ENCODE measurements around the gene NT5DC2.

NT5DC2 gene

DNA sequence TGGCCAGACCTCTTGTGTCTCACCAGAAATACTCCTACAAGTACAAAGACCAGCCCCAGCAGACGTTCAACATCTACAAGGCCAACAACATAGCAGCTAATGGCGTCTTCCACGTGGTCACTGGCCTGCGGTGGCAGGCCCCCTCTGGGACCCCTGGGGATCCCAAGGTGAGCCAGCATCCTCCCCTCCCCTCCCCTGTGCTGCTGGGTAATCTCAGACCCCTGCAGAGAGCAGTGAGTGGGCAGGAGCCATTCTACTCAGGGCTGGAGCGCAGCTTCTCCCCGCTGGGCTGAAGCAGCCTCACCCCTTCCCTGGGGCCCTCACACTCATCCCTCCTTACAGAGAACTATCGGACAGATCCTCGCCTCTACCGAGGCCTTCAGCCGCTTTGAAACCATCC lies 28.7 kb downstream of the NT5DC2 start:
- in situ Hi-C loops (cut with HindIII; ENCODE audit: low pct_unique_long_range_greater_than_20kb, low sequenced_read_pairs) = no loop called here
- DNase-seq (ENCODE audit: low read depth in 1 of 2, low spot score in 1 of 2) = no peak
- TF ChIP-seq JUND (IDR thresholded peaks at IDR 0.05; ENCODE audit: low read depth) = no peak

DNA sequence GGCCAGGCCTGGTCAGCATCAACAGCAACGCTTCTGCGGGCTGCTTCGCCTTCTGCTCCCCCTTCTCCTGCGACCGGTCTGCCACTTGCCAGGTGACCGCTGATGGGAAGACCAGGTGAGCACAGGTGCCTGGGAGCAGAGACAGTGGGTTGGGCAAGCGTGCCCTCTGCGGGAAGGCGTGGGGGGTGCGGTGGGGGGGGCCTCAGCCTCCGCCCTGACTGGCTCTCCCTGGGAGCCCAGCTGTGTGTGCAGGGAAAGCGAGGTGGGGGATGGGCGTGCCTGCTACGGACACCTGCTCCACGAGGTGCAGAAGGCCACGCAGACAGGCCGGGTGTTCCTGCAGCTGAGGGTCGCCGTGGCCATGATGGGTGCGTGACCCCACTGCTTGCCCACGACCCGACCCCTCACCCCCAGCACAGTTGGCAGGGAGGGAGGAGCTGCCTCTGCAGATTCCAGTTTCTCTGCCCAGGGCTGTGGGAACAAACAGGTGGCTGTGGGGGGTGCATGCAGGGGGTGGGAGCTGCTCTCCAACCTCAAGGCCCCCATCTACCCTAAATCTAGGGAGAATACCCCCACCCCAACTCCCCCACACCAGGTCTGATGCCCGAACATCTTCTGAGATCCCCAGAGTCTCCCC lies 29.8 kb downstream of the NT5DC2 start:
- DNase-seq (ENCODE audit: low read depth in 1 of 2, low spot score in 1 of 2) = no peak
- in situ Hi-C loops (cut with HindIII; ENCODE audit: low pct_unique_long_range_greater_than_20kb, low sequenced_read_pairs) = no loop called here
- TF ChIP-seq JUND (IDR thresholded peaks at IDR 0.05; ENCODE audit: low read depth) = no peak

DNA sequence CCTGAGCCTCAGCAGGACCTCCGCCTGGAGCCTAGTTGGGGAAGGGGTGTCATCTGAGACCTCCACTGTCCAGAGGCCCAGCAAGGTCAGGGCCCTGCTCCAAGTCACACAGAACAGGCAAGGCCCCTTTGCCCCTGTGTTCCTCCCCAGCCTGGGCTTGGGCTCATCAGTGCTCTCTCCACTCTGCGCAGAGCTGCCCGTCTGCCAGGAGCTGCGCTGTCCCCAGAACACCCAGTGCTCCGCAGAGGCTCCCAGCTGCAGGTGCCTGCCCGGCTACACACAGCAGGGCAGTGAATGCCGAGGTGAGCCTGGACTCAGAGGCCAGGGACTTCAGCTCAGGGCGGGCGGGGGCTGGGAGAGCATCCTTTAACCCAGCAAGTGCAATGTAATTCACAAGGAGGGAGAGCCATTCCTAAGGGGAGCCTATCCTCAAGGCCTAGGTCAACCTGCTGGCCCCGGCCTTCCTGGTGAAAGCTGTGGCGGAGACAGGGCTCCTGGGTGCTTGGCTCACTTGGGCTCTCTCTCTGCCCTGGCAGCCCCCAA lies 30.8 kb downstream of the NT5DC2 start:
- in situ Hi-C loops (cut with HindIII; ENCODE audit: low pct_unique_long_range_greater_than_20kb, low sequenced_read_pairs) = no loop called here
- no peak for TF ChIP-seq JUND (IDR thresholded peaks at IDR 0.05; ENCODE audit: low read depth)

DNA sequence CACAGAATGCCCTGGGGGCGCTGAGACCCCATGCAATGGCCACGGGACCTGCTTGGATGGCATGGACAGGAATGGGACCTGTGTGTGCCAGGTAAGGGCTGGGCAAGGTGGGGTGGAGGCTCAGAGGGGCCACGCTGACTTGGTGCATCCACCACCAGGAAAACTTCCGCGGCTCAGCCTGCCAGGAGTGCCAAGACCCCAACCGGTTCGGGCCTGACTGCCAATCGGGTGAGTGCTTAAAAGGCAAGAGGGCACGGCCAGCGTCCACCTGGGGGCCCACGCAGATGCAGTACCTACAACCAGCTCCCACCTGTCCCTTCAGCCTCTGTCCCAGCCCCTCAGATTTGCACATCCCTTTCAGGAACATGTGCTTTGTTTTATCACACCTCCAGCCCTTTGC lies 31.7 kb downstream of the NT5DC2 start:
- no peak for DNase-seq (ENCODE audit: low read depth in 1 of 2, low spot score in 1 of 2)
- no peak for TF ChIP-seq JUND (IDR thresholded peaks at IDR 0.05; ENCODE audit: low read depth)
- in situ Hi-C loops (cut with HindIII; ENCODE audit: low pct_unique_long_range_greater_than_20kb, low sequenced_read_pairs) = no loop called here

More for the DNA sequence above, 30.8 kb downstream of the NT5DC2 start:
- DNase-seq (ENCODE audit: low read depth in 1 of 2, low spot score in 1 of 2) = no peak

DNA sequence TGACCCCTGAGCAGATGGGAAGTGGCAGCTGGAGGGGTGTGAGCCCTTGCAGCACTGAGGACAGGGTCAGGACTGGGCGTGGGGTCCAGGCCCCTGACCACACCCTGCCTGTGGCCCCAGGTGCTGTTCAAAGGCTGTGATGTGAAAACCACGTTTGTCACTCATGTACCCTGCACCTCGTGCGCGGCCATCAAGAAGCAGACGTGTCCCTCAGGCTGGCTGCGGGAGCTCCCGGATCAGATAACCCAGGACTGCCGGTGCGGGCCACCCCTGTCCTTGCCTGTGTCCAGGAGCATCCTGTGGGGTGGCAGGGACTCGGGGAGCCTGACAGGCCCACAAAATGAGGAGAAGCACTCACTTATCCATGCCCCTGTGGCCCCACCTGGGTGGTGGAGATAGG lies 32.6 kb downstream of the NT5DC2 start:
- DNase-seq (ENCODE audit: low read depth in 1 of 2, low spot score in 1 of 2) = no peak
- in situ Hi-C loops (cut with HindIII; ENCODE audit: low pct_unique_long_range_greater_than_20kb, low sequenced_read_pairs) = no loop called here
- no peak for TF ChIP-seq JUND (IDR thresholded peaks at IDR 0.05; ENCODE audit: low read depth)

DNA sequence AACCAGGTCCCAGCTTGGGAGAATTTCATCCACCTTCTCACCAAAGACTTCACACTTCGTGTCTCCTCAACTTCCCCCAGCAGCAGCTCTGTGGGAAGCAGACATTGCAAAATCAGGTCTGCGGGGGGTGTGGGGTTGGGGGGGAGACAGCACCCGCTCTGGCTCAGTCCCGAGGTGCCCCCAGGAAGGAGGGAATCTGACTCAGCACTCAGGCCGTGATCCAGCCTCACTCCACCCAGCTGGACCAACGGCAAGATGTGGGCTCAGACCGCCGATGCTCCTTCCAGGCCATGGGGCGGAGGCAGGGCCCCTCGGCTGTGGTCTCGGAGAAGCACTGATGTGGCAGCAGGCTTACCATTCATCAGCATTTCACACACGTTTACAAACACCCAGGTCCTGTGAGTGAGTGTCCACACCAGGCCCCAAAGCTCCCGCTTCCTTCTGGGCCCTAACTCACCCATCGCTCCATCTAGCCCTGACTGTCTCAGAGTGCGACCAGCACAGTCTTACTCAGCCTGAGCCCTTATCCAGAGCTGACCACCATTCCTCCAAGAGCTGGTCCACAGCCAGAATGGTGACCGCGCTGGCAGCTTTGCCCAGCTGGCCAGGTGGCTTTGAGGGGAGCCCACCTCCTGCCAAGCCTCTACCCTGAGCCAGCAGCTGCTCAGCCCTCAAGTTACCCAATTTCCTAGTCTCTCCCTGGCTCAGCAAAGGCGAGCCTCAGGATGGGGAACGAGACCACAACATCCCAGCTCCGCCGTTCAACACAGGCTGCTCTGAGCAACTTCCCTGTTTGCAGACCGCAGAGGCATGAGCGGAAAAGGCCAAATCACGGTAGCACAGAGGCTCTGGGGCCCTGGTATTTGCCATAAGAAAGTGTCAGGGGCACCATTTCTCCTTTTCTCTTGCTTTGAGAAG lies 35.3 kb downstream of the NT5DC2 start:
- in situ Hi-C loops (cut with HindIII; ENCODE audit: low pct_unique_long_range_greater_than_20kb, low sequenced_read_pairs) = no loop called here
- no peak for TF ChIP-seq JUND (IDR thresholded peaks at IDR 0.05; ENCODE audit: low read depth)
- no peak for DNase-seq (ENCODE audit: low read depth in 1 of 2, low spot score in 1 of 2)

DNA sequence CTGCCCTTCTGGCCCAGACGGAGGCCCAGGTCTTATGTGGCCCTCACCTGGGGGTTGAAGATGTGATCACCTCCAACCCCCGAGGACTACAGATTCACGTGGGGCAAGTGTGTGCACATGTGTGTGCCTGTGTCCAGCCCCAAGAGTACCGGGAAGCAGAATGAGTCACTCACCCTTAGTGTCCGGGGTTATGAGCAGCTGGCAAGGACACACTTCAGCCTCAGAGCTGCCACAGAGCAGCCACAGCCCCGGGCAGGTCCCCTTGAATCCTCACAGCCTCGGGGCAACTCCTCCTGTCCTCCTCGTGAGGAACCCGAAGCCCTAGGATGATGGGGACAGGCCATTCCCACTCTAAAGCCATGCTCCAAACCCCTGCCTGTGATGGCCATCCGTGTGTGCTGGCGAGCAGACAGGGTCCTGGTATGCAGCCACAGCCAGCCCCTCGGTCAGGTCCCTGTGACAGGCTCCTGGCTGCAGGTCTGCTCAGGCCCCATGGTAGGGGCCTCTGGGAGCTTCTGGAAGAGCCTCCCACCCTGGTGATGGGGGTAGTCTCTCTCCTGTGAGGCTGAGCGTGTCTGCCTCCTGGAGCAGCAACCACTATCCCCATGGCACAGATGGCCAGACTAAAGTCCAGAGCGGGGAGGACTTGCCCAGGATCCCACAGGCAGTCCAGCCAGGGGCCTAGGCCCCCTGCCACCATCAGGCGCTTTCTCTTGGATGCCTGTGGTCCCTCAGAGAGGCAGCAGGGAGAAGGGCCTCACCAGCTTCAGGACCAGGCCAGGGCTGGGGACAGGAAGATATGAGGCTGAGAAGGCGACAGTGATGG lies 37.7 kb downstream of the NT5DC2 start:
- TF ChIP-seq JUND (IDR thresholded peaks at IDR 0.05; ENCODE audit: low read depth) = no peak
- in situ Hi-C loops (cut with HindIII; ENCODE audit: low pct_unique_long_range_greater_than_20kb, low sequenced_read_pairs) = no loop called here
- DNase-seq (ENCODE audit: low read depth in 1 of 2, low spot score in 1 of 2) = no peak

DNA sequence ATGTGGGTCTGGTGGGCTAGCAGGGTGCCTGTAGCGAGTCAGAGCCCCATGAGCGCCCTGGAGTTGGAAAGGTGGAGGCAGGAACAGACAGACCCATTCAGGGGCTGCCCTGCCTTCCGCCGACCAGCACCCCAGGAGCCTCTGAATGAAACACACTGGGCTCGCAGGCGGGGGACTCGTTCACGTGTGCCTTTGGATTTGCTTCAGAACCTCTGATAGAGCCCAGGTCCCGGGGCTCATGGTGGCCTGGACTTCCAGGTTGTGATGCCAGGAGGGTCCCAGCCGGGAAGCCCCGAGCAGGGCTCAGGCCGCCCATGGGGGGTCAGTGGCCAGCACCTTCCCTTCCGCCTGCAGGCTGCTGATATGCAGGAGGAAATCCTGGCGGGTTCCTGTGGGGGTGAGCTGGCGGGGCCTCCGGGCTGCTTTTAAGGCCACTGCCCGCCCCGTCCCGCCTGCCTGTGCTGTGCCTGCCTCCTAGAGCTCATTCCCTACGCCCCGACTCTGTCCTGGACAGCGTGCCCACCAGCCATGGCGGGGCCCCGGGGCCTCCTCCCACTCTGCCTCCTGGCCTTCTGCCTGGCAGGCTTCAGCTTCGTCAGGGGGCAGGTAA lies 38.7 kb downstream of the NT5DC2 start, which contains the start of gene STAB1:
STAB1 (plus strand) TSS at position 453 of the 610 bp plus-strand sequence; CDS start at position 529, 76 bp downstream.
- DNase-seq (ENCODE audit: low read depth in 1 of 2, low spot score in 1 of 2) = no peak
- in situ Hi-C loops (cut with HindIII; ENCODE audit: low pct_unique_long_range_greater_than_20kb, low sequenced_read_pairs) = no loop called here
- TF ChIP-seq JUND (IDR thresholded peaks at IDR 0.05; ENCODE audit: low read depth) = no peak

DNA sequence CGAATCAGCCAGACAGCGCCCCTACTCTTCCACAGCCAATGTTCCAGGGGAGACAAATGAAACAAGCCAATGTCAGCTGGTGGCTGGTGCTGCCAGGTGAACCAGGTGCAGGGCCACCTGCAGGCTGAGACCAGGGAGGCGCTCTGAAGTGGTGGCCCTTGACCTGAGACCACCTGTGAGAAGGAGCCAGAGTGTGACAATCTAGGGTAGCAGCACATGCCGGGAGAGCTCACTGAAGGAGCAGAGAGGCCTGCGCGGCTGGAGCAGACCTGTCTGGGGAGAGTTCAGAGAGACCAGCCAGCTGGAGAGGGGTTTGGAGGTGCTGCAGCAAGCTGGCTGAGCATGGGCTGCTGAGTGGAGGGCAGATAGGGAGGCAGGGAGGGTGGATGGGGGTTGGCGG lies 39.2 kb downstream of the NT5DC2 start:
- in situ Hi-C loops (cut with HindIII; ENCODE audit: low pct_unique_long_range_greater_than_20kb, low sequenced_read_pairs) = no loop called here
- no peak for TF ChIP-seq JUND (IDR thresholded peaks at IDR 0.05; ENCODE audit: low read depth)
- DNase-seq (ENCODE audit: low read depth in 1 of 2, low spot score in 1 of 2) = no peak

DNA sequence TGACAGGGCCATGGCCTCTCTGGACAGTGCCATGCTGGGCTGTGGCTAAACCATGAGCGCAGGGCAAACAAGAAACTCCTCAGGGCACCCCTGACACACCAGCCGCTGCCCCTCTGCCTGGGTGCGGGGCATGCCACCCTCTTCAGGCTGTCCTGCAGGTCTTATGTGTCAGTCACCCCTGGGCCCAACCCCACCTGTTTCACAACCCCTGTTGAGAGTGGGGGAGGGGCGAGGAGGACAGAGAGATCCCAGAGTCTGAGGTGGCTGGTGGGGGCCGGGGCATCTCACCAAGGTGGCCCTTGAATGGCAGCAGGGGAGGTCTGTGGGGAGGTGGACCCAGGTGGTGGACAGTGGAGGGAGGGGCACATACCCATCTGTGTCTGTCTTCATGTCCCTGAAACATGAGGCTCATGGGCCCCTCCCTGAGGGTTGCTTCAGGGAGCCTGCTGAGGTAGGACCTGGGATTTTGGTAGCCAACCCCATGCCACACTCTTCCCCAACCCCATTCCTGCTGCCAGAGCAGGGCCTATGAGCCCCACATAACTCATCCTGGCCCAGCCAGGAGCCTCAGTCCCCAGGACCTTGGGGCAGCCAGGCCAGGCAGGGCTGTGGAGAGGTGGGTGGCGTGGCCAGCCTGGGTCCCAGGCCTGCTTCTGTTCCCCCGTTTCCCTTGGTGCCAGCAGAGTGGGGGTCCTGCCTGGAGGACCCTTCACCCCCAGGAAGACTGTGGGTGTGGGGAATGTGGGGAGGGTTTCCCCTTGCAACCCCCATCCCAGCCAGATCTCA lies 40.2 kb downstream of the NT5DC2 start:
- no peak for DNase-seq (ENCODE audit: low read depth in 1 of 2, low spot score in 1 of 2)
- in situ Hi-C loops (cut with HindIII; ENCODE audit: low pct_unique_long_range_greater_than_20kb, low sequenced_read_pairs) = no loop called here
- TF ChIP-seq JUND (IDR thresholded peaks at IDR 0.05; ENCODE audit: low read depth) = no peak

DNA sequence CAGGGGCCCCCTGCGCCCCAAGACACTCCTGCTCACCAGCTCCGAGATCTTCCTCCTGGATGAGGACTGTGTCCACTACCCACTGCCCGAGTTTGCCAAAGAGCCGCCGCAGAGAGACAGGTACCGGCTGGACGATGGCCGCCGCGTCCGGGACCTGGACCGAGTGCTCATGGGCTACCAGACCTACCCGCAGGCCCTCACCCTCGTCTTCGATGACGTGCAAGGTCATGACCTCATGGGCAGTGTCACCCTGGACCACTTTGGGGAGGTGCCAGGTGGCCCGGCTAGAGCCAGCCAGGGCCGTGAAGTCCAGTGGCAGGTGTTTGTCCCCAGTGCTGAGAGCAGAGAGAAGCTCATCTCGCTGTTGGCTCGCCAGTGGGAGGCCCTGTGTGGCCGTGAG lies 41.6 kb downstream of the NT5DC2 start:
- in situ Hi-C loops (cut with HindIII; ENCODE audit: low pct_unique_long_range_greater_than_20kb, low sequenced_read_pairs) = no loop called here
- DNase-seq (ENCODE audit: low read depth in 1 of 2, low spot score in 1 of 2) = no peak
- no peak for TF ChIP-seq JUND (IDR thresholded peaks at IDR 0.05; ENCODE audit: low read depth)

Measured in T47D (cell line).